Endothelial cell of umbilical vein (primary cell): ENCODE data around the gene MRPS12.

Experiments
- CTCF ChIP-seq, 2 donors: IDR thresholded peaks; 1 replicate in 1 of 2; 2 replicates in 1 of 2; pipeline ENCODE4 v1.5.1; 2011; ENCODE audit warnings: low read length in 2 of 2, mild to moderate bottlenecking in 2 of 2, moderate library complexity in 2 of 2, control low read depth in 1 of 2, inconsistent platforms in 1 of 2, low read depth in 1 of 2; ENCODE audit not compliant: insufficient read depth in 1 of 2; ENCODE audit errors: extremely low read depth in 1 of 2
- POLR2A ChIP-seq: IDR thresholded peaks from 2 replicates; pipeline ENCODE4 v1.6.1; 2012; ENCODE audit warnings: low read depth, mild to moderate bottlenecking, control low read depth, low read length

GRCh38 chr19:38890686-38891085, 40.1 kb upstream of the MRPS12 start:
- TF ChIP-seq CTCF (IDR thresholded peaks at IDR 0.05; ENCODE audit: extremely low read depth in 1 of 2, insufficient read depth in 1 of 2, low read depth in 1 of 2, low read length in 2 of 2) (no peak), POLR2A (no peak)
